HCT116 (cell line): ENCODE measurements around the gene FAM20C.

Source experiments
- SIN3A ChIP-seq: IDR thresholded peaks from 2 replicates; pipeline ENCODE4 v1.6.1; 2012; ENCODE audit warnings: low read depth
- ZFX ChIP-seq: fragments of 450-650 bp; IDR thresholded peaks from 2 replicates; pipeline ENCODE4 v1.6.1; 2017
- TF ChIP-seq, protein P1 (sequence below): IDR thresholded peaks from 2 replicates; pipeline ENCODE4 v1.6.1; 2011; ENCODE audit warnings: mild to moderate bottlenecking, low read length, moderate library complexity; ENCODE audit not compliant: insufficient replicate concordance; ENCODE audit errors: extremely low read depth

DNA sequence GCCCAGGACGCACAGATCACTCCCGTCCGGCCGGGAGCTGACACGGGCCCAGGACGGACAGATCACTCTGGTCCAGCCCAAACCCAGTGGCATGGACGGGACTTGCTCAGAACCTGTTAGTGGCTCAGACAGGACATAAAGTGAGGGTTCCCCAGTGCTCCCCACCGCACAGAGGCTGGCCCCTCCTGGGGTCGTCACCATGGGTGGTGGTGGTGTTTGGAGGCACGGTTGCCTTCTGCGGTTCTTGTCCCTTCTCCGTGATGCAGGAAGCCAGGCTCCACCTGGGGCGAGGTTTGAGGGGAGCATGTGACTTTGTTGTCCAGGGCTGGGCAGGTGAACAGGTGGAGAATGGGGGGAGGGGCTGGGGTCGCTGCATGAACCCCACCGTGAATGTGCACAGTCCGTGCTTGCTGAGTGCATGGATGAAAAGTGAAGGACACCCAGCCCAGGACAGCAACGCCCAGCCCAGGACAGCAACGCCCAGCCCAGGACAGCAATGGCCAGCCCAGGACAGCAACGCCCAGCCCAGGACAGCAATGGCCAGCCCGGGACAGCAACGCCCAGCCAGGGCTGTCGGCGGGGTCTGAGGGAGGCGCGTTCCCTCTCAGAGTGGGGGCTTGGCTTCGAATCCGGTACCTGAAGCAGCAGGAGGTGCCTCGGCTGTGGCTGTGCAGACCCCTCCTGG, 26.7 kb downstream of the FAM20C start:
- no peak for TF ChIP-seq ZFX
- TF ChIP-seq, protein P1, sequence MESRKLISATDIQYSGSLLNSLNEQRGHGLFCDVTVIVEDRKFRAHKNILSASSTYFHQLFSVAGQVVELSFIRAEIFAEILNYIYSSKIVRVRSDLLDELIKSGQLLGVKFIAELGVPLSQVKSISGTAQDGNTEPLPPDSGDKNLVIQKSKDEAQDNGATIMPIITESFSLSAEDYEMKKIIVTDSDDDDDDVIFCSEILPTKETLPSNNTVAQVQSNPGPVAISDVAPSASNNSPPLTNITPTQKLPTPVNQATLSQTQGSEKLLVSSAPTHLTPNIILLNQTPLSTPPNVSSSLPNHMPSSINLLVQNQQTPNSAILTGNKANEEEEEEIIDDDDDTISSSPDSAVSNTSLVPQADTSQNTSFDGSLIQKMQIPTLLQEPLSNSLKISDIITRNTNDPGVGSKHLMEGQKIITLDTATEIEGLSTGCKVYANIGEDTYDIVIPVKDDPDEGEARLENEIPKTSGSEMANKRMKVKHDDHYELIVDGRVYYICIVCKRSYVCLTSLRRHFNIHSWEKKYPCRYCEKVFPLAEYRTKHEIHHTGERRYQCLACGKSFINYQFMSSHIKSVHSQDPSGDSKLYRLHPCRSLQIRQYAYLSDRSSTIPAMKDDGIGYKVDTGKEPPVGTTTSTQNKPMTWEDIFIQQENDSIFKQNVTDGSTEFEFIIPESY, result no peak
- TF ChIP-seq SIN3A, result no peak
